HCT116 (cell line): ENCODE data around the gene TSEN34. TPM values are rescaled to one million over a fixed set of nuclear protein-coding genes. Genes with fewer than 3 reads are reported as not detected.

Experiments
- total RNA-seq: library from RNA; stranded (reverse); gene quantifications from one replicate; pipeline ENCODE4 v1.2.1, GENCODE V29; 2021; ENCODE audit not compliant: unreplicated experiment

TSEN34 gene
- total RNA-seq, 1 experiment from 2014 or later = 99.9 TPM

Other genes starting within 250 kb of the TSEN34 start
- gene CACNG8, start 228.4 kb upstream of the TSEN34 start, total RNA-seq = 0.93 TPM
- 0.15 TPM for gene CACNG6, start 199.7 kb upstream of the TSEN34 start, total RNA-seq
- not detected for gene VSTM1, start 127.4 kb upstream of the TSEN34 start, total RNA-seq
- gene TARM1, start 109.9 kb upstream of the TSEN34 start, total RNA-seq = not detected
- 0.59 TPM for gene OSCAR, start 90.5 kb upstream of the TSEN34 start, total RNA-seq
- 149 TPM for gene NDUFA3, start 88.5 kb upstream of the TSEN34 start, total RNA-seq
- 7.1 TPM for gene TFPT, start 75.7 kb upstream of the TSEN34 start, total RNA-seq
- 99.0 TPM for gene PRPF31, start 75.6 kb upstream of the TSEN34 start, total RNA-seq
- 76.7 TPM for gene CNOT3, start 53.5 kb upstream of the TSEN34 start, total RNA-seq
- gene LENG1, start 31.6 kb upstream of the TSEN34 start, total RNA-seq = 7.6 TPM
- gene TMC4, start 18.1 kb upstream of the TSEN34 start, total RNA-seq = 60.3 TPM
- 113 TPM for gene MBOAT7, start 1.7 kb upstream of the TSEN34 start, total RNA-seq
- gene RPS9, start 9.6 kb downstream of the TSEN34 start, total RNA-seq = 1,666 TPM
- gene LILRB3, start 31.7 kb downstream of the TSEN34 start, total RNA-seq = 0.12 TPM
- gene LILRA6, start 51.5 kb downstream of the TSEN34 start, total RNA-seq = not detected
- gene LILRB5, start 66.0 kb downstream of the TSEN34 start, total RNA-seq = not detected
- not detected for gene LILRB2, start 89.8 kb downstream of the TSEN34 start, total RNA-seq
- not detected for gene LILRA5, start 121.9 kb downstream of the TSEN34 start, total RNA-seq
- gene LILRA4, start 147.9 kb downstream of the TSEN34 start, total RNA-seq = not detected
- gene LAIR1, start 173.6 kb downstream of the TSEN34 start, total RNA-seq = 0.89 TPM
- gene TTYH1, start 224.2 kb downstream of the TSEN34 start, total RNA-seq = 0.37 TPM